CD4-positive, alpha-beta memory T cell (primary cell): ENCODE data around the gene CLN5. TPM values are rescaled to one million over a fixed set of nuclear protein-coding genes. Genes with fewer than 3 reads are reported as not detected.

ENCODE experiments used
- CTCF ChIA-PET: fragments of 350-600 bp; sonication (Branson Sonifier 250); formaldehyde crosslinking; loops from one replicate; lab custom pipeline; 2021; ENCODE audit warnings: inconsistent platforms; ENCODE audit not compliant: partially characterized antibody; lab: Charles Lee
- POLR2A ChIA-PET: fragments of 350-600 bp; sonication (Branson Sonifier 250); formaldehyde crosslinking; loops from one replicate; lab custom pipeline; 2021; ENCODE audit not compliant: partially characterized antibody; lab: Charles Lee
- DNase-seq, 5 donors: peaks; one replicate each; pipeline versions ENCODE4 v3.0.0 to v3.0.0-alpha.2; 2020 to 2022; ENCODE audit warnings: mixed read lengths in 1 of 5
- H3K27ac ChIP-seq: one replicate; pipeline ENCODE4 v1.7.0; 2013; ENCODE audit warnings: low read depth, low read length
- H3K27me3 ChIP-seq: 2 replicates; pipeline ENCODE4 v1.7.0; 2013; ENCODE audit warnings: mild to moderate bottlenecking, low read length, moderate library complexity; ENCODE audit not compliant: insufficient read depth
- H3K36me3 ChIP-seq: 2 replicates; pipeline ENCODE4 v1.7.0; 2013; ENCODE audit warnings: mild to moderate bottlenecking, low read length, moderate library complexity; ENCODE audit not compliant: insufficient read depth
- H3K4me1 ChIP-seq: 2 replicates; pipeline ENCODE4 v1.7.0; 2013; ENCODE audit warnings: mild to moderate bottlenecking, low read length, moderate library complexity; ENCODE audit not compliant: insufficient read depth
- H3K4me3 ChIP-seq, 2 donors: one replicate each; pipeline ENCODE4 v1.7.0; 2013; ENCODE audit warnings: low read length in 2 of 2, mild to moderate bottlenecking in 1 of 2
- H3K9me3 ChIP-seq, 2 donors: one replicate each; pipeline ENCODE4 v1.7.0; 2013; ENCODE audit warnings: low read length in 2 of 2, control low read depth in 1 of 2; ENCODE audit not compliant: control insufficient read depth in 1 of 2
- H3K27ac Mint-ChIP-seq, 7 donors: one replicate each; pipeline ENCODE4 v1.8.0; 2020 to 2021; ENCODE audit warnings: mixed read lengths in 7 of 7, mild to moderate bottlenecking in 6 of 7, inconsistent platforms in 3 of 7, moderate library complexity in 3 of 7
- H3K27me3 Mint-ChIP-seq, 2 donors: one replicate each; pipeline ENCODE4 v1.8.0; 2020 to 2021; ENCODE audit warnings: mixed read lengths in 2 of 2
- H3K36me3 Mint-ChIP-seq, 2 donors: one replicate each; pipeline ENCODE4 v1.8.0; 2020 to 2021; ENCODE audit warnings: mixed read lengths in 2 of 2, inconsistent platforms in 1 of 2, mild to moderate bottlenecking in 1 of 2
- H3K4me1 Mint-ChIP-seq, 4 donors: one replicate each; pipeline ENCODE4 v1.8.0; 2020 to 2021; ENCODE audit warnings: mixed read lengths in 4 of 4, mild to moderate bottlenecking in 1 of 4
- H3K4me3 Mint-ChIP-seq, 8 donors: one replicate each; pipeline ENCODE4 v1.8.0; 2020 to 2021; ENCODE audit warnings: mixed read lengths in 8 of 8, mild to moderate bottlenecking in 7 of 8, moderate library complexity in 6 of 8, inconsistent platforms in 3 of 8
- H3K9me3 Mint-ChIP-seq, 8 donors: one replicate each; pipeline ENCODE4 v1.8.0; 2020 to 2021; ENCODE audit warnings: mixed read lengths in 8 of 8, mild to moderate bottlenecking in 5 of 8, inconsistent platforms in 3 of 8, moderate library complexity in 1 of 8
- intact Hi-C: fragments of 100-400 bp; cut with micrococcal nuclease; formaldehyde crosslinking; loops from one replicate; pipeline ENCODE4 v1.15.1; 2023
- polyA plus RNA-seq, 2 donors: library from polyadenylated mRNA; unstranded; fragments of 300-500 nt; fragmentation: Illumina TruSeq; gene quantifications; one replicate each; pipeline ENCODE4 v1.2.3, GENCODE V29; 2021
- total RNA-seq, 2 experiments: library from RNA; stranded (reverse); gene quantifications; one replicate each; pipeline ENCODE4 v1.2.3, GENCODE V29; 2021

CLN5 gene
- total RNA-seq (10 to 100 TPM; 41.5 to 48.6 TPM), polyA plus RNA-seq (10 to 100 TPM; 26.0 to 26.3 TPM)

- peak within 1 kb of the TSS; percentile 95 for H3K27ac ChIP-seq
- Mint-ChIP-seq H3K4me3 (peak within 1 kb of the TSS; percentile 92 to 99 (median 96)), H3K9me3 (no peaks in the 10 kb centered on the region), H3K27me3 (peaks cover 3 to 7% of the 10 kb centered on the region in 2 donors), H3K36me3 (peaks cover 12 to 17% of the 10 kb centered on the region in 2 donors), H3K4me1 (peaks cover 26 to 52% (median 41%) of the 10 kb centered on the region in 4 donors), H3K27ac (peak within 1 kb of the TSS; percentile 98 to 100 (median 100))
- H3K36me3 ChIP-seq: peaks cover 13% of the 10 kb centered on the region
- peaks cover 37% of the 10 kb centered on the region for H3K4me1 ChIP-seq
- DNase-seq: peak; percentile 95 to 98 (median 97)
- H3K4me3 ChIP-seq: peak within 1 kb of the TSS; percentile 88 to 93
- CTCF ChIA-PET: interaction anchor here (0.7 to 7.1 kb wide), 6 partner anchors 10 to 35 kb away, joined by 3 to 81 read pairs (median 14); partner anchors contain the start of gene FBXL3
- POLR2A ChIA-PET: interaction anchor here (0.8 to 7.7 kb wide), 26 partner anchors 10 to 1665 kb away, joined by 3 to 204 read pairs (median 6); partner anchors contain the start of genes COMMD6, FBXL3, KCTD12 and MYCBP2
- intact Hi-C loops: loop anchor here (1.0 to 10.0 kb wide), 9 partner anchors 10 to 1667 kb away; partner anchors contain the start of genes FBXL3, KCTD12, MYCBP2 and SLAIN1
- H3K27me3 ChIP-seq: no peaks in the 10 kb centered on the region
- no peaks in the 10 kb centered on the region for H3K9me3 ChIP-seq
Observed at GRCh38 chr13:76991796-76992547, at the start of gene CLN5. Gene CLN5 (plus strand): TSS chr13:76992081. CDS start chr13:76992099, 18 bp downstream.

GRCh38 chr13:76942363-76942762 lies 49.5 kb upstream of the CLN5 start:
- DNase-seq: no peak
- Mint-ChIP-seq H3K4me3 (no peak overlapping the region), H3K36me3 (no peaks in the 10 kb centered on the region), H3K9me3 (peaks cover 0 to 5% (median 1%) of the 10 kb centered on the region in 8 donors), H3K4me1 (no peaks in the 10 kb centered on the region), H3K27ac (no peak overlapping the region), H3K27me3 (peaks cover 2 to 10% of the 10 kb centered on the region in 2 donors)
- Histone ChIP-seq H3K4me1 (no peaks in the 10 kb centered on the region), H3K4me3 (no peak overlapping the region), H3K27me3 (no peaks in the 10 kb centered on the region), H3K27ac (no peak overlapping the region), H3K36me3 (no peaks in the 10 kb centered on the region), H3K9me3 (no peaks in the 10 kb centered on the region)
- intact Hi-C loops: no loop called here
- ChIA-PET CTCF (no interaction called here), POLR2A (no interaction called here)

DNA sequence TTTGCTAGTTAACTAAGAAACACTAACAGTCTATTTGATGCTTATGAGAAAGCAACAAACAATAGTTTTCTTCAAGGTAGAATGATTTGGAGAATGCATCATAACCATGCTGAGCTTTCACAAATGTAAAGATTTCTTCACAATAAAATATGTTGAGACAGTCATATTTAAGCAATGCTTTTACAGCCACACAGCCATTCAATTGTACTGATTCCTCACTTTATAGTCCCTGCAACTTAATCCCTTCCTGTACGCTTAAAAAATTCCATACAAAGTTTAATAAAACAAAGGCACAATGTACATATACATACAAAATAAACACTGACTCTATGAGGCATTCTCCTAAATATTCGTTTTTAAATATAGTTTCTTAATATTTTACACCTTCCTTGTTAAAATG lies 48.2 kb upstream of the CLN5 start:
- Mint-ChIP-seq H3K9me3 (peaks cover 0 to 5% (median 1%) of the 10 kb centered on the region in 8 donors), H3K4me1 (no peaks in the 10 kb centered on the region), H3K4me3 (no peak overlapping the region), H3K27me3 (peaks cover 2 to 10% of the 10 kb centered on the region in 2 donors), H3K36me3 (no peaks in the 10 kb centered on the region), H3K27ac (no peak overlapping the region)
- H3K27ac ChIP-seq: no peak overlapping the region
- intact Hi-C loops: no loop called here
- CTCF ChIA-PET: no interaction called here
- no peak for DNase-seq
- H3K4me3 ChIP-seq: no peak overlapping the region
- H3K36me3 ChIP-seq: no peaks in the 10 kb centered on the region
- POLR2A ChIA-PET: no interaction called here
- no peaks in the 10 kb centered on the region for H3K27me3 ChIP-seq
- no peaks in the 10 kb centered on the region for H3K4me1 ChIP-seq
- no peaks in the 10 kb centered on the region for H3K9me3 ChIP-seq

GRCh38 chr13:76944456-76944855 lies 47.4 kb upstream of the CLN5 start:
- Histone ChIP-seq H3K36me3 (no peaks in the 10 kb centered on the region), H3K4me1 (no peaks in the 10 kb centered on the region), H3K27me3 (no peaks in the 10 kb centered on the region), H3K9me3 (no peaks in the 10 kb centered on the region), H3K27ac (no peak overlapping the region), H3K4me3 (no peak overlapping the region)
- CTCF ChIA-PET: no interaction called here
- DNase-seq: no peak
- Mint-ChIP-seq H3K4me1 (no peaks in the 10 kb centered on the region), H3K9me3 (peaks cover 0 to 5% (median 1%) of the 10 kb centered on the region in 8 donors), H3K27ac (no peak overlapping the region), H3K27me3 (peaks cover 0 to 8% of the 10 kb centered on the region in 2 donors), H3K4me3 (no peak overlapping the region), H3K36me3 (no peaks in the 10 kb centered on the region)
- POLR2A ChIA-PET: no interaction called here
- intact Hi-C loops: no loop called here

GRCh38 chr13:76948149-76948548 lies 43.7 kb upstream of the CLN5 start, which contains the start of gene ACOD1:
Gene ACOD1 (plus strand): TSS chr13:76948511. CDS start chr13:76948559, 48 bp downstream.
- Mint-ChIP-seq H3K27me3 (peaks cover 14 to 17% of the 10 kb centered on the region in 2 donors), H3K36me3 (no peaks in the 10 kb centered on the region), H3K27ac (peak within 1 kb of the TSS in 1 of 7 donors; percentile 68), H3K4me3 (no peak within 1 kb of the TSS), H3K4me1 (no peaks in the 10 kb centered on the region), H3K9me3 (peaks cover 0 to 5% (median 1%) of the 10 kb centered on the region in 8 donors)
- Histone ChIP-seq H3K27me3 (peaks cover 3% of the 10 kb centered on the region), H3K4me1 (no peaks in the 10 kb centered on the region), H3K4me3 (no peak within 1 kb of the TSS), H3K36me3 (no peaks in the 10 kb centered on the region), H3K9me3 (no peaks in the 10 kb centered on the region), H3K27ac (no peak within 1 kb of the TSS)
- intact Hi-C loops: no loop called here
- POLR2A ChIA-PET: no interaction called here
- no peak for DNase-seq
- CTCF ChIA-PET: no interaction called here

DNA sequence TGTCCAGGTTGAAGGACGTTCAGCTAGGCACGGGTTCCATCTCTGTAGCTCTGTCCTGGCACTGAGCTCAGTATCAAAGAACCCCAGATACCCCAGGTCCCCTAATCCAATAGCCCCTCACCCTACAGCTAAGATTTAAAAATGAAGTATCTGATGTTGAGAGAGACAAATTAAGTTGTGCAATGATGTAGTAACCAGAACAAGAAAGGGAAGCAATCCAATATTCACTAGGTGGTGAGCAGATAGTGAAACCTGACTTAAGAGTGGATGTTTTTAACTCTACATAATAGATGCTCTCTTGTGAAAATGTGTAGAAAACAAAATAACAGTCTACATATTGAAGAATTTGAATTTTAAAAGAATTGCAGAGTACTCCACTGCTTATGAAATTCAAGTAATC lies 41.8 kb upstream of the CLN5 start:
- Histone ChIP-seq H3K36me3 (no peaks in the 10 kb centered on the region), H3K4me1 (no peaks in the 10 kb centered on the region), H3K4me3 (no peak overlapping the region), H3K27me3 (peaks cover 3% of the 10 kb centered on the region), H3K9me3 (no peaks in the 10 kb centered on the region), H3K27ac (no peak overlapping the region)
- Mint-ChIP-seq H3K27me3 (peaks cover 14 to 23% of the 10 kb centered on the region in 2 donors), H3K4me3 (no peak overlapping the region), H3K27ac (no peak overlapping the region), H3K36me3 (no peaks in the 10 kb centered on the region), H3K9me3 (peaks cover 0 to 5% (median 1%) of the 10 kb centered on the region in 8 donors), H3K4me1 (no peaks in the 10 kb centered on the region)
- no peak for DNase-seq
- CTCF ChIA-PET: interaction anchor here (0.7 kb wide), 1 partner anchor 30 kb away, joined by 4 read pairs; no protein-coding TSS in a partner anchor
- intact Hi-C loops: no loop called here
- POLR2A ChIA-PET: no interaction called here

GRCh38 chr13:76953968-76954367 lies 37.9 kb upstream of the CLN5 start:
- Mint-ChIP-seq H3K27me3 (peaks cover 12 to 27% of the 10 kb centered on the region in 2 donors), H3K27ac (no peak overlapping the region), H3K4me1 (no peaks in the 10 kb centered on the region), H3K36me3 (peaks cover 0 to 3% of the 10 kb centered on the region in 2 donors), H3K9me3 (peaks cover 2 to 8% (median 5%) of the 10 kb centered on the region in 8 donors), H3K4me3 (no peak overlapping the region)
- H3K27ac ChIP-seq: no peak overlapping the region
- DNase-seq: no peak
- POLR2A ChIA-PET: no interaction called here
- H3K36me3 ChIP-seq: no peaks in the 10 kb centered on the region
- H3K9me3 ChIP-seq: no peaks in the 10 kb centered on the region
- no peak overlapping the region for H3K4me3 ChIP-seq
- intact Hi-C loops: no loop called here
- CTCF ChIA-PET: no interaction called here
- peaks cover 3% of the 10 kb centered on the region for H3K27me3 ChIP-seq
- no peaks in the 10 kb centered on the region for H3K4me1 ChIP-seq
